Hypothalamus (tissue), 51 donors: ENCODE data around the gene PPP4R2.
"Not testable (repeated sequence)": the region's sequence is repeated elsewhere in the genome, so short reads cannot be mapped to it uniquely, and the experiment has no call there.

Experiments used
- DNase-seq, 51 donors: peaks; one replicate each; lab custom pipeline; 2025; lab: John Stamatoyannopoulos, UW

Gene PPP4R2

DNA sequence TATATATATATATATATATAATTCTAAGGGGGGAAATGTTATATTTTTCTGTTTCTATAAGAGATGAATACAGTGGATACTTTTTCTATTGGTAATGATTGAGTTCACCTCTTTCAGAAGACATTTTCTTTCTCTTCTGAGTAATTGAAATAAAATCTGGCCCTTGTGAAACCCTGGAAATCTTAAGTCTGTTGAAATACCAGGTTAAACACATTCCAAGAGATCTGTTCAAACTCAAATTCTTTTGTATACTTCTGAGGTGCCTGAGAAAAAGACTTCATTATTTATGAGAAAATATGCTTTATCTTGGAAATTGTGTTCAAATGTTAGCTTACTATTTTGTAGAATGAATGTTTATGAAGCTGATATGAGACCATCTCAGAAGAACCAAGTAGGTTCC lies 69.6 kb downstream of the PPP4R2 start:
- DNase-seq, result not testable (repeated sequence)

GRCh38 chr3:73068419-73068818 lies 71.8 kb downstream of the PPP4R2 start:
- no peak for DNase-seq

DNA sequence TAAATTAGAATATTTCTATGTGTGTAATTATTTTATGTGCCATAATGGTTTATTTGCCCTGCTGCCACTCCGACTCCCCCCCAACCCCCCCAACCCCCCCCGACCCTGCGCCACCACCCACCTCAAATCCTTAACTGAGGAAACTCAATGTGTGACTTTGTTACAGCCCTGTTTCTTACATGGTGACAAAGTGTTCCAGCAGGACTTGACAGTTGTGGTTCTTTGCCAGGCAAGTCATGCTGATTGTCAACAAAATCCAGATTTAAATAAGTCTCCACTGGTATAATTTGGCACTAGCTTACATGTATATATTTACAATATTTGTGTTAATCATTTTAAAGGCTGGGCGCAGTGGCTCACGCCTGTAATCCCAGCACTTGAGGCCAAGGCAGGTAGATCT lies 72.6 kb downstream of the PPP4R2 start:
- no peak for DNase-seq

DNA sequence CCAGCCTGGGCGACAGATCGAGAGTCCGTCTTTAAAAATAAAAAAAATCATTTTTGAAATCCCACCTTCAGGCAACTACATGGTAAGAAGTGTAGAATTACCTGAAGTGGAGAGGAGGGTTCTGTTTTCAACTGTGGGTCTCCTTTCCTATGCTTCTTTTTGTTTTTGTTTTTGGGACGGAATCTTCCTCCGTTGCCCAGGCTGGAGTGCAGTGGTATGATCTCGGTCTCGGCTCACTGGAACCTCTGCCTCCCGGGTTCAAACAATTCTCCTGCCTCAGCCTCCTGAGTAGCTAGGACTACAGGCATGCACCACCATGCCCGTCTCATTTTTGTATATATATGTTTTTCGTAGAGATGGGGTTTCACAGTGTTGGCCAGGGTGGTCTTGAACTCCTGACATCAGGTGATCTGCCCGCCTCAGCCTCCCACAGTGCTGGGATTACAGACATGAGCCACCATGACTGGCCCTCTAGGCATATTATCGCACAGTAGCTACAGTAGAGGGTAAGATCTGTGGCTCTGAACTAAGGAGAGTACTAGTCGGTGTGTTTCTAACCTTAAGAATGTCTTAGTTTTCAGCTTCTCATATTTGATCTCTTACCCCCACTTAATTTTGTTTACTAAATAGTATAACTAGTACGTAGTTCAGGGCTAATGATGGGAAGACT lies 73.3 kb downstream of the PPP4R2 start:
- DNase-seq, result no peak

DNA sequence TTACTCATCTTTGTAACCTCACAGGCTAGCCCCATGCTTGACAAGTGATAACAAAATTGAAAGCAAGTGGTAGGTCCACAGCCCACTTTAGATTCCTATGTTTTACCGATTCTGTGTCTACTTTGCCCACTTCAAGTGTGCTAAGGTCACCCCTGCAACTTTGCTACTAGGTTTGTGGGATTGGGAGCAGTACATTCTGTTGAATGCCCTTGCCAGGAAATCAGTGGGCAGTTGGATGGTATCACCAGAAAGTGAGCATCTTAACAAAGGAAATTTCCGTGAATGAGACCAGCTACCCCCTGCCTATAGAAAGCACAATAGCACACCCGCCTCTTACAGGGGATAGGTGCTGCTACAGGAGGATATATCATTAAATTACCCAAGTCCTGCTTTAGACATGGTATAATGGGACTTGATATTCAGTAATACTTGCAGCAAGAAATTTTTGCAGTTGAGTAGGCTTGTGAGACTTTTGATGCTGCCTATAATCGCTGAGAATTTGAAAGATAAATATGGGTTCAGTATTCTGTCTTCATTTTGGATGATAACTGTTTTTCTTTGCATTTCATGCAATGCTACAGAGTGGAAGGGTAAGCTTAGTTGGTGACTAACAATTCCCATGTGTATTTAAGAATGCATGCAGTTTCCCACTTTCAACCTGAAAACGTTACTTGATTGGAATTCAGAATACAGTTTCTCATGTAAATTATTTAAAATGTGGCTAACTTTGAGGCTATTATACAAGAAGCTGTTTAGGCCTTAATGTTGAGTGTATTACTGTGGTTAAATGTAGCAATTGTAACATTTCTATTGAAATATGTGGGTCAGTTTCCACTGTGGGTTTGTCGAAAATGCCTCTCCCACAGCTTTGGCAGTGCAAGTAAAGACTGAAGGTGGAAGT lies 74.3 kb downstream of the PPP4R2 start:
- no peak for DNase-seq

DNA sequence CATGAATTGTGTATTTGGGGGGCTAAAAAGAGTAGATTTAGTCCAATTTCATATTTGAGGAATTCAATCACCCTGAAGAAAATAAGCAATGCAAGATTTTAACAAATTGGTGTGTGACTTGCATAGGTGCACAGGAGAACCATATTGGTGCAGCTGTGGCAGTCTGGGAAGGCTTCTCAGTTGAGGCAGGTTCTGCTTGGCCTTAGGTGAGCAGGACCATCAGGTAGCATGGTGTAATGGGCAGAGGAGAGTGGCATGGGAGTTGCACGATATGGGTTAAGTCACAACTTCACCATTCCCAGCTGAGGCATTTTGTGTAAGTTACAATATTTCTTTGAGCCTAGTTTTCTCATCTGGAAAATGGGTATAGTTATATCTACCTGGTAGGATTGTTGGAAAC lies 75.3 kb downstream of the PPP4R2 start:
- no peak for DNase-seq

DNA sequence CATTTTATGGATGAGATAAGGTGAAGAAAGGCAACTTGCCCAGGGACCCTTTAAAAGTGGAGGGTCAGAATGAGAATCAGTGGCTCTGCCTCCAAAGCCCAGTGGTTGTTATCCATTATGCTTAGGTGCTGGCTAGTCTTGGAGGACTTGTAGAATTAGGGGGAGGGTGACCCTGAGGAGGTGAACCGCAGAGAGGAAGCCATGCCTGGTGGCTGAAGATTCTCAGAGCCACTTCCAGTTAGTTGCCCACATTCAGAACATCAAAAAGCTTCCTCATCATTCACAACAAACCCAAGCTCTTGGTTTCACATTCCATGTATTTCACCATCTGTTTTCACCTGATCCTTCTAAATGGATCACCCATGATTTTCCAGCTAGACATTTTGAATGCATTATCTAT lies 76.0 kb downstream of the PPP4R2 start:
- no peak for DNase-seq

GRCh38 chr3:73073091-73073707 lies 76.6 kb downstream of the PPP4R2 start:
- no peak for DNase-seq

DNA sequence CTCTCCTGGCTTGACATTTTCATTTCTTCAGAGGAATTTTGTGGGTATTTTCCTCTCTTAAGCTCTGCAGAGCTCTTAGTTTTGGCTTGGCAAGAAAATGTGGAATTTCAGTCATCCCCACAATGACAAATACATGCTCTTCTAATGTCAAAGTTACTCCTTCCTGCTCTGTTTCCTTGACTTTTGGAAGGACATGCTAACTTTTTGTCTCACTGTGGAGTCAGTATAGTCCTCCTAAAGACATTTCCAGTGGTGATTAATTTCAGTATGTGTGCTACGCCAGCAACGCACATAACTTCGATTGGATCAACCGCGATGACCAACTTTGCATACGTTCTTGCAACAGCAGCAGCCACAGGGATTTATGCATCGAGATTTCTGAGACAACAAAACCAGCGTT lies 78.2 kb downstream of the PPP4R2 start:
- no peak for DNase-seq

- no peak for DNase-seq
These were observed 83.8 kb downstream of the PPP4R2 start for GRCh38 chr3:73080216-73080966.

- DNase-seq, result no peak
These were observed 84.5 kb downstream of the PPP4R2 start for GRCh38 chr3:73081140-73081539.

- DNase-seq, result no peak
These were observed 87.6 kb downstream of the PPP4R2 start for GRCh38 chr3:73084170-73084569.

- peak in 26 of 51 donors; percentile 2 to 43 (median 14) for DNase-seq
These were observed 89.5 kb downstream of the PPP4R2 start for GRCh38 chr3:73086071-73086494.

DNA sequence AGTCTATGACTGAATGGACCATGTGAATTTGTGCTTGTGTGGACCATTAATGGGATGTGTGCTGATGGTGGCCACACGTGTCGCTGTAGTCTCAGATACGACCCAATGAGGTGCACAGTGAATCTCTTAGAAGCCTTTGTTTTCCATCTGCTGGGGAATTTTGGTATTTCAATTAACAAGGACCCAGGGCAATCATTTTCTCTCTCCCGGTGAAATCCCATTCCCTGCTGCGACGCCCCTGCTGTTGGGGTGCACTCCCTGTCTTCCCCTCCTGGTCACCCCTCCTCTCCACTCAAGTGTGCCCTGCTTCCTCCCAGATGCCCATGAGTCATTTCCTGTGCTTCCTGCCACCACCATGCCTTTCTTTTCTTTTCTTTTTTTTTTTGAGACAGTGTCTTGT lies 97.5 kb downstream of the PPP4R2 start:
- DNase-seq, result no peak

- no peak for DNase-seq
These were observed 98.3 kb downstream of the PPP4R2 start for GRCh38 chr3:73094951-73095350.

DNA sequence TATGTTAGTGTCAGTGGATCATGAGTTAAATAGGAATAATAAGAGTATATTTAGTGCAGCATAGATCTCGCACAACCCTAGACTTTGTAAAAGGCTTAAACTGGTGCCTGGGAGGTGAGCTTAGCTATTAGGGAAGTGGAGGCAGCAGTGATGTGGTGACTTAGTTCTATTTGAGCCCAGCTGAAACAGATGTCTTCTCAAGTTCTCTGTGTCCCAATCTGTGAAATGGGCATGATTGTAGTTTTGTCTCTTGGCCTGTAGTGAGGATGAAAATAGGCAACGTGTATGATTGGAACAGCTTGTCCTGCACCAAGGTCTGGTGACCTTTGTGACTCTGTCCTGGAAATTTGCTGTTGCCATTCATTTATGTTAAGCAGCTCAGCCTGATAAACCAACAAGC lies 99.6 kb downstream of the PPP4R2 start:
- DNase-seq, result no peak

DNA sequence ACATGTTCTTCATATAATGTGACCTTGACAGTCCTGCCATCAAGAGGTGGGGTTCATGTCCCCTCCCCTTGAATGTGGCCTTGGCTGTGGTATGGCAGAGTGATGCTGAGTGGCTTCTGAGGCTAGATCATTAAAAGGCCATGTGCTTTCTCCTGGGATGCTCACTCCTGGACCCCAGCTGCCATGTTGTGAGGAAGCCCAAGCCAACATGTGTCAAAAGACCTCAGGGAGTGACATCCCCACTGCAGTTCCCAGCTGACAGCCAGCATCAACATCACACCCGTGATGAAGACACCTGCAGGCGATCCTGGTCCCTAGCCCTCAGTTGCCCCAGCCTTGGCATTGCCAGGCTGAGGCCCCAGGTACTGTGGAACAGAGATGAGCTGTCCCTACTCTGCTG lies 101.4 kb downstream of the PPP4R2 start:
- DNase-seq, result no peak

GRCh38 chr3:73098873-73099272 lies 102.3 kb downstream of the PPP4R2 start:
- no peak for DNase-seq

GRCh38 chr3:73100741-73101559 lies 104.3 kb downstream of the PPP4R2 start:
- DNase-seq, result peak in 49 of 51 donors; percentile 3 to 93 (median 68)

GRCh38 chr3:73101881-73102280 lies 105.3 kb downstream of the PPP4R2 start:
- no peak for DNase-seq
